HG02759 (cell line): ENCODE data around the gene MAML3.
"Not testable (repeated sequence)": the region's sequence is repeated elsewhere in the genome, so short reads cannot be mapped to it uniquely, and the experiment has no call there.

Experiments used
- ATAC-seq: cut with Tn5 transposase; IDR thresholded peaks from one replicate; pipeline ENCODE4 v1.9.1; 2021; ENCODE audit warnings: mild to moderate bottlenecking, moderate library complexity; ENCODE audit not compliant: unreplicated experiment

MAML3 gene

GRCh38 chr4:139711461-139711860 lies 442.5 kb downstream of the MAML3 start:
- ATAC-seq: no peak

GRCh38 chr4:139710073-139710472 lies 443.9 kb downstream of the MAML3 start:
- no peak for ATAC-seq

DNA sequence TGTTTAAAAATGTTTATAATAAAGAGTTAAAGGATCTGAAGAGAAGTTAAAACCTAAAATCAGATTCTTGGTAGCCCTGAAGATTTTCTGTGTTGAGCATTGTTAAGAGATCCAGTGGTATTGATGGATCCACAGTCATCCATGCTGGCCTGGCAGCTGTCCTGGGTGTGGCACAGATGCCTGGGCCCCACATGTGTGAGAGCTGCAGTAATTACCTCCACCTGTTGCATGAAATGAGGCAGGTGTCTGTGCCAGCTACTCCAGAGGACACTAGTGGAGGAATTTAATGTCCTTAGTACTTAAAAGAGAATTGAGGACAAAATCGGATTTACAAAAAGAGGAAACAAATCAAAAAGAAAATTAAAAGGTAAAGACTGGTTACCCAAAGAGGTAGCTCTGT lies 444.3 kb downstream of the MAML3 start:
- no peak for ATAC-seq

- no peak for ATAC-seq
Observed at GRCh38 chr4:139704915-139705485, 449.0 kb downstream of the MAML3 start.

- no peak for ATAC-seq
Observed at GRCh38 chr4:139700568-139700967, 453.4 kb downstream of the MAML3 start.

DNA sequence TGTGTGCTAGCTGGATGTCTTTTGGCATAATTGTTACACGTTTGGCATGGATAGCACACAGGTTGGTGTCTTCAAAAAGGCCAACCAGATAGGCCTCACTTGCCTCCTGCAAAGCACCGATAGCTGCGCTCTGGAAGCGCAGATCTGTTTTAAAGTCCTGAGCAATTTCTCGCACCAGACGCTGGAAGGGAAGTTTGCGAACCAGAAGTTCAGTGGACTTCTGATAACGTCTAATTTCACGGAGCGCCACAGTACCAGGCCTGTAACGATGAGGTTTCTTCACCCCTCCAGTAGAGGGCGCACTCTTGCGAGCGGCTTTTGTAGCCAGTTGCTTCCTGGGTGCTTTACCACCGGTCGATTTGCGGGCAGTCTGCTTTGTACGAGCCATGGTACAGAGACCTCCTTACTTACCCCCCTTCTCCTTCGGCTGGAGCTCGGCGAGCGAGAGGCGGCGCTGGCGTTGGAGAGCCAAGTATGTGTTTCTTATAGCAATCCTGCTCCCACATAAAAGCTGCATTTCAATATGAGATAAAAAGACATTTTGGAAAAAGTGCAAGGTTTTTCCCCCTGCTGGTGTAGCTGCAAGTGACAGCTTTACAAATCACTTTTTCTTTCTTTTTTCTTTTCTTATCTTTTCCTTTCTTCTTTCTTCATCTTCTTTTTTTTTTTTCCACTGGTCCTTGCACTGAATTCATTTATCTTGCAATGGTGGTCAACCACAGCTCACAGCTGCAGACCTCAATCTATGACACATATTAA lies 455.6 kb downstream of the MAML3 start:
- not testable (repeated sequence) for ATAC-seq

DNA sequence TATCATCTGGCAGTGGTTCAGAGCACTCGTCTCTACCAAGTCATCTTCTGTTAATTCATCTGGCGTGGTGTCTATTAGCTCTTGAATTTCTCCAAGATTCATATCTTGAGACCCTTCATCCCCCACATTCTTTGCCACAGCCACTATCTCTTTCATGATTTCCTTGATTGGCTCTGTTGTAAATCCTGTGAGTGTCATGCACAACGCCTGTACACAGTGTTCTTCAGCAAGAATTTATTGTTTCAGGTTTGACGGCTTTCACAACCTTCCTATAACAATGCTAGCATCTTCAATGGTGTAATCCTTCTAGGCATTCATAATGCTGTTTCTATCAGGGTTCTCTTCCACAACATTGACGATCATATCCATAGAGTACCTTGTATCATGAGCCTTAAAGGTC lies 457.5 kb downstream of the MAML3 start:
- no peak for ATAC-seq

GRCh38 chr4:139694522-139695107 lies 459.4 kb downstream of the MAML3 start:
- ATAC-seq: no peak

- no peak for ATAC-seq
Observed at GRCh38 chr4:139692309-139693012, 461.5 kb downstream of the MAML3 start.

GRCh38 chr4:139690419-139690818 lies 463.6 kb downstream of the MAML3 start:
- no peak for ATAC-seq

DNA sequence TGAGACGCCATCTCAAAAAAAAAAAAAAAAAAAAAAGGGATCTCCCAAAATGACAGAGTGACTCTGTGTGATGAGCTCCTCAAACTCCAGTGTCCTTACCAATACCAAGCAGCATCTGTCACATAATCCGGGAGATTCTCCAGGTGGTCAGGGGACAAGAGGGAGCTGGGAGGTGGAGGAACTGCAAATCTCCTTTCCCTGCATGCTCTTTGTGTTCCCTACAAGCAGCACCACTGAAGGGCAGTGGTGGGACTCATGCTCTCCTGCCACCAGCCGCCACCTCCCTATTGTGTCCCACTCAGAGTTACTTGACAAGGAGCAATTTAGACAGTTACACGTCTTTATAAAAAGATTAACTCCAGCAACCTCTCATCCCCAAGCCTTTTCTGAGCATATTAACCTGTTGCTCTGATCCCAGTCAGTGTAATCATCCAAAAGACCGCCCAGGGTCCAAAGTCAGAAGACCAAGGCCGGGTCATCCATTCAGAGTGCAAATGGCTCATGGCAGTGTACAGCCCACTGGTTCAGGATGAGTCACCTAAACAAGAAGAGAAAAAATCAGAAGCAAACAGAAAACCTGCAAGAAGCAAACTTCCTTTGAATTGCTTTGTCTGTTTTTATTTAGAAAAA lies 464.8 kb downstream of the MAML3 start:
- ATAC-seq: no peak

- ATAC-seq: no peak
Observed at GRCh38 chr4:139686988-139687387, 467.0 kb downstream of the MAML3 start.

GRCh38 chr4:139686130-139686529 lies 467.9 kb downstream of the MAML3 start:
- no peak for ATAC-seq

DNA sequence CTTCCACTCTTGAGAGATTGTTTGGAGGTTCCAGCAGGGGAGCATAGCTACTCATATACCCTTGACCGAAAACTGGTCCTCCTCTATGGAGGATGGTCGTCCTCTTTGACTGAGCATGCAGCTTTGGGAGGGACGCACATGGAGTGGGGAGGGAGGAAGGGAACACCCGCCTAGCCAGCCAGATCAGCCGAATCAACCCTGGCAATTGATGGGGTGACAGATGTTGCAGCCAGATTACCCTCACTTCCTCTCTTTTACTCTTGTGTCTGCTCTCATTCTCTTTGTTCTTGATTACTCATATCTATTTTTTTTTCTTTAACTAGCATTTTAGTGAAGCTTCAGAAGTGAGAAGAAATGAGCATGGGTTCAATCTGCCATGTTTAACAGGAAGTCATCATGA lies 468.8 kb downstream of the MAML3 start:
- ATAC-seq: no peak

GRCh38 chr4:139684351-139684750 lies 469.6 kb downstream of the MAML3 start:
- no peak for ATAC-seq

- no peak for ATAC-seq
Observed at GRCh38 chr4:139682741-139683151, 471.2 kb downstream of the MAML3 start.

DNA sequence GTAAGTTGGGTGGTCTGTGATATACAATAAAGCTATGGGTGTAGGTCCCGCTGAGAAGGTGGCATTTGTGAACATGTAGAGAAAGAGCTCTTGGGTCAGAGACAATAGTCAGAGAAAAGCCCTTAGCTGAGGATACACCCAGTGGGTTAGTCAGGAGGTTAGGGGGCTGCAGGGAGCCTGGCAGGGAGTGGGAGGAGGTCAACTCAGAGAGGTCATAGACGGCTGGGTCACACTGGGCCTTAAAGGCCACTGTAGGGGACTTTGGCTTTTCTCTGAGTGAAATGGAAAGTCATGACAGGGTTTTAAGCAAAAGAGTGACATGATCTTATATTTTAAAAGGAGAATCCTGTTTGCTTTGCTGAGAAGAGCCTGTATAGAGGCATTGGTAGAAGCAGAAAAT lies 471.7 kb downstream of the MAML3 start:
- ATAC-seq: no peak

DNA sequence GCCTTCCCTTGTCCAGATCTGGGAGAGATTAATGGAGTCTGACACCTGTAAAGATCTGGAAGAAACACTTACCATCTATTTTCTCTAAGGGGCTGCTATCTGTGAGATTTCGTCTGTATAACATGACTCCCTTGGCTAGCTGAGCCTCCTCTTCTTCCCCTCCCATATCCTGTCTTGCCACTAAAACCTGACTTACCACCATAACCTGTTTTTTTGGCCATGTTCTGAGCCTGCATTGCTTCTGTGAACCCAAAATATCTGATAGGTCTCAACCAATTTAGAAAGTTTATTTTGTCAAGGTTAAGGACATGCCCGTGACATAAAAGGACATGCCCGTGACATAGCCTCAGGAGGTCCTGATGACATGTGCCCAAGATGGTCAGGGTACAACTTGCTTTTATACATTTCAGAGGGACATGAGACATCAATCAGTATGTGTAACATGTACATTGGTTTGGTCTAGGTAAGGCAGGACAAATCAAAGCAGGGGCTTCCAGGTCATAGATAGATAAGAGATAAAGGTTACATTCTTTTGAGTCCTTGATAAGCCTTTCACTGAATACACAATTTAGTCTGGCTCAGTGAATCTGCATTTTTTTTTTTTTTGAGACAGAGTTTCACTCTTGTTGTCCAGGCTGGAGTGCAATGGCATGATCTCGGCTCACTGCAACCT lies 476.9 kb downstream of the MAML3 start:
- no peak for ATAC-seq

DNA sequence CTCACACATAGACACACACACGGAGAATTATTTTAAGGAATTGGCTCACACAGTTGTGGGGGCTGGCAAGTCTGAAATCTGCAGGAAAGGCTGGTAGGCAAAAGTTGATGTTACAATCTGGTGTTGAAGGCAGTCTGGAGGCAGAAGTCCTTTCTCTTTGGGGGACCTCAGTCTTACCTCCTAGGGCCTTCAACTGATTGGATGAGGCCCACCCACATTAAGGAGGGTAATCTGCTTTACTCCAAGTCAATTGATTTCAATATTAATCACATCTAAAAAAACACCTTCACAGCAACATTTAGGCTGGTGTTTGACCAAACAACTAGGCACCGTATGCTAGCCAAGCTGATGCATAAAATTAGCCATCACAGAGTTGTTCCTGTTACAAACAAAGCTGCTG lies 477.6 kb downstream of the MAML3 start:
- no peak for ATAC-seq

DNA sequence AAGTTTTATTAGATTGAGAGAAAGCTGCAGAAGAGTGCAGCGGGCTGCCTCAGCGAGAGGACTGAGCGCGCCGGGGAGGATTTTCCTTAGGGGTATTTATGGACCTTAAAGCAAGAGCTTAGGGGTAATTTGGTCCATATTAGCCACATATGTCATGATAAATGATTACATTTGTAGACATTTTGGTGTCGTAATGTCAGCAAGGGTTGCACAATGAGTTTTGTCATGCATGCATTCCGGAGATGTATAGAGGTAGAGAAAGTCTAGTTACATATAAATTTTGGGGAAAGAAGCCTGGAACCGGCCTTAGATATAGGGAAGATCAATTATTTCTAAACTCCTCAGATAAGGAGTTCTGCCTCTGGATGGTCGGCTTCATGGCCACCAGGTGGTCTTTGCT lies 478.3 kb downstream of the MAML3 start:
- ATAC-seq: no peak
